Neural progenitor cell (in vitro differentiated cells): ENCODE measurements around the gene C19orf38. TPM values are rescaled to one million over a fixed set of nuclear protein-coding genes. Genes with fewer than 3 reads are reported as not detected.

Source experiments
- DNase-seq: peaks from one replicate; pipeline ENCODE4 v3.0.0-alpha.2; 2016; ENCODE audit warnings: low spot score
- H2AFZ ChIP-seq: fragments of 200-600 bp; sonication (generic); replicated peaks from 2 replicates; pipeline ENCODE4 v1.6.1; 2016; ENCODE audit warnings: antibody characterized with exemption
- H3F3A ChIP-seq: fragments of 200-600 bp; sonication (generic); 2 replicates; pipeline ENCODE4 v1.6.1; 2016; ENCODE audit warnings: antibody characterized with exemption, low read depth
- H3K27ac ChIP-seq: fragments of 200-600 bp; sonication (generic); 2 replicates; pipeline ENCODE4 v1.5.1; 2016; ENCODE audit warnings: mild to moderate bottlenecking
- H3K27me3 ChIP-seq: fragments of 200-600 bp; sonication (generic); 2 replicates; pipeline ENCODE4 v1.6.1; 2016; ENCODE audit warnings: mild to moderate bottlenecking, moderate library complexity
- H3K36me3 ChIP-seq: fragments of 200-600 bp; sonication (generic); 2 replicates; pipeline ENCODE4 v1.5.1; 2016
- H3K4me1 ChIP-seq: fragments of 200-600 bp; sonication (generic); 2 replicates; pipeline ENCODE4 v1.6.1; 2016; ENCODE audit warnings: mixed run types
- H3K4me2 ChIP-seq: fragments of 200-600 bp; sonication (generic); 2 replicates; pipeline ENCODE4 v1.6.1; 2016
- H3K4me3 ChIP-seq: fragments of 200-600 bp; sonication (generic); 2 replicates; pipeline ENCODE4 v1.5.1; 2016
- H3K79me2 ChIP-seq: fragments of 200-600 bp; sonication (generic); 2 replicates; pipeline ENCODE4 v1.6.1; 2016; ENCODE audit warnings: low read depth
- H3K9ac ChIP-seq: fragments of 200-600 bp; sonication (generic); 2 replicates; pipeline ENCODE4 v1.6.1; 2016
- H3K9me3 ChIP-seq: fragments of 200-600 bp; sonication (generic); 2 replicates; pipeline ENCODE4 v1.5.1; 2016; ENCODE audit warnings: low read depth
- H4K20me1 ChIP-seq: fragments of 200-600 bp; sonication (generic); 2 replicates; pipeline ENCODE4 v1.6.1; 2016; ENCODE audit warnings: low read depth
- H3K27ac Mint-ChIP-seq: 3 replicates; pipeline ENCODE4 v1.8.0; 2021; ENCODE audit warnings: mixed read lengths
- H3K27me3 Mint-ChIP-seq: 2 replicates; pipeline ENCODE4 v1.8.0; 2022; ENCODE audit warnings: low read depth, mild to moderate bottlenecking, inconsistent platforms, moderate library complexity, mixed read lengths; ENCODE audit not compliant: insufficient read depth
- H3K36me3 Mint-ChIP-seq: 3 replicates; pipeline ENCODE4 v1.8.0; 2021; ENCODE audit warnings: mixed read lengths
- H3K4me1 Mint-ChIP-seq: 3 replicates; pipeline ENCODE4 v1.8.0; 2021; ENCODE audit warnings: mixed read lengths
- H3K4me3 Mint-ChIP-seq: 3 replicates; pipeline ENCODE4 v1.8.0; 2021; ENCODE audit warnings: mild to moderate bottlenecking, moderate library complexity, mixed read lengths
- H3K9me3 Mint-ChIP-seq: 3 replicates; pipeline ENCODE4 v1.8.0; 2020; ENCODE audit warnings: mixed read lengths
- CTCF ChIP-seq: fragments of 200-600 bp; sonication (generic); IDR thresholded peaks from 2 replicates; pipeline ENCODE4 v1.5.1; 2017; ENCODE audit warnings: antibody characterized with exemption, mild to moderate bottlenecking
- EZH2 ChIP-seq: fragments of 200-600 bp; sonication (generic); IDR thresholded peaks from 2 replicates; pipeline ENCODE4 v1.6.1; 2017; ENCODE audit warnings: antibody characterized with exemption, mild to moderate bottlenecking, moderate library complexity
- EZH2phosphoT487 ChIP-seq: fragments of 200-600 bp; sonication (generic); IDR thresholded peaks from 2 replicates; pipeline ENCODE4 v1.6.1; 2017; ENCODE audit warnings: antibody characterized with exemption
- total RNA-seq: library from RNA; depleted of rRNA; stranded (reverse); fragments of >200 nt; gene quantifications from 2 replicates; pipeline ENCODE4 v1.2.3, GENCODE V29; 2015; ENCODE audit warnings: low replicate concordance

The C19orf38 gene
- total RNA-seq, 1 donor from 2014 or later: not detected

GRCh38 chr19:10830931-10831779, 17.1 kb upstream of the C19orf38 start:
- Histone ChIP-seq H4K20me1 (no peaks in the 10 kb centered on the region), H3K4me3 (no peak overlapping the region), H3K4me1 (no peaks in the 10 kb centered on the region), H3F3A (peaks cover 31% of the 10 kb centered on the region), H3K27ac (peak overlapping the region; percentile 58), H3K4me2 (no peak overlapping the region), H3K79me2 (no peaks in the 10 kb centered on the region), H3K27me3 (no peaks in the 10 kb centered on the region), H3K9ac (no peak overlapping the region), H2AFZ (no peak overlapping the region), H3K36me3 (no peaks in the 10 kb centered on the region), H3K9me3 (no peaks in the 10 kb centered on the region)
- no peaks in the 10 kb centered on the region for H3K9me3 Mint-ChIP-seq
- TF ChIP-seq EZH2 (no peak), EZH2phosphoT487 (no peak), CTCF (no peak)
- peaks cover 12% of the 10 kb centered on the region for H3K36me3 Mint-ChIP-seq
- peaks cover 15% of the 10 kb centered on the region for H3K27me3 Mint-ChIP-seq
- H3K4me3 Mint-ChIP-seq: no peak overlapping the region
- no peak for DNase-seq
- no peak overlapping the region for H3K27ac Mint-ChIP-seq
- peaks cover 4% of the 10 kb centered on the region for H3K4me1 Mint-ChIP-seq

- Histone ChIP-seq H3K9me3 (no peaks in the 10 kb centered on the region), H2AFZ (no peak overlapping the region), H3K4me3 (no peak overlapping the region), H3K4me2 (no peak overlapping the region), H3K79me2 (no peaks in the 10 kb centered on the region), H3K36me3 (no peaks in the 10 kb centered on the region), H3K4me1 (no peaks in the 10 kb centered on the region), H3K27me3 (no peaks in the 10 kb centered on the region), H4K20me1 (no peaks in the 10 kb centered on the region), H3K27ac (no peak overlapping the region), H3F3A (peaks cover 37% of the 10 kb centered on the region), H3K9ac (no peak overlapping the region)
- no peak for TF ChIP-seq CTCF
- no peak for TF ChIP-seq EZH2phosphoT487
- no peak for TF ChIP-seq EZH2
- peaks cover 14% of the 10 kb centered on the region for H3K4me1 Mint-ChIP-seq
- peaks cover 8% of the 10 kb centered on the region for H3K36me3 Mint-ChIP-seq
- H3K27ac Mint-ChIP-seq: no peak overlapping the region
- no peak for DNase-seq
- H3K27me3 Mint-ChIP-seq: peaks cover 15% of the 10 kb centered on the region
- H3K9me3 Mint-ChIP-seq: no peaks in the 10 kb centered on the region
- no peak overlapping the region for H3K4me3 Mint-ChIP-seq
Measured at GRCh38 chr19:10831987-10832938, 16.0 kb upstream of the C19orf38 start.

- Histone ChIP-seq H3K4me1 (no peaks in the 10 kb centered on the region), H3K27me3 (no peaks in the 10 kb centered on the region), H3K9me3 (no peaks in the 10 kb centered on the region), H3K27ac (no peak overlapping the region), H3K4me3 (no peak overlapping the region), H3F3A (peaks cover 37% of the 10 kb centered on the region), H3K79me2 (no peaks in the 10 kb centered on the region), H4K20me1 (no peaks in the 10 kb centered on the region), H3K4me2 (no peak overlapping the region), H3K9ac (no peak overlapping the region), H2AFZ (no peak overlapping the region), H3K36me3 (no peaks in the 10 kb centered on the region)
- Mint-ChIP-seq H3K4me3 (no peak overlapping the region), H3K27me3 (peaks cover 15% of the 10 kb centered on the region), H3K9me3 (no peaks in the 10 kb centered on the region), H3K36me3 (peaks cover 8% of the 10 kb centered on the region), H3K4me1 (peaks cover 14% of the 10 kb centered on the region), H3K27ac (no peak overlapping the region)
- TF ChIP-seq CTCF (no peak), EZH2phosphoT487 (no peak), EZH2 (no peak)
- DNase-seq: no peak
Measured at GRCh38 chr19:10832939-10833296, 15.3 kb upstream of the C19orf38 start.
